OCI-LY3 (cell line): ENCODE results near the gene GEMIN2.

Experiments
- EZH2phosphoT487 ChIP-seq: fragments of 200-600 bp; shearing (Covaris generic); IDR thresholded peaks from 2 replicates; pipeline ENCODE4 v1.6.1; 2018; ENCODE audit warnings: antibody characterized with exemption, mixed run types, low read depth
- TF ChIP-seq, protein P1 (sequence below): fragments of 200-600, 300-600 bp; sonication (generic); IDR thresholded peaks from 2 replicates; pipeline ENCODE4 v1.5.1; 2014; ENCODE audit warnings: antibody characterized with exemption, low read length, low read depth

DNA sequence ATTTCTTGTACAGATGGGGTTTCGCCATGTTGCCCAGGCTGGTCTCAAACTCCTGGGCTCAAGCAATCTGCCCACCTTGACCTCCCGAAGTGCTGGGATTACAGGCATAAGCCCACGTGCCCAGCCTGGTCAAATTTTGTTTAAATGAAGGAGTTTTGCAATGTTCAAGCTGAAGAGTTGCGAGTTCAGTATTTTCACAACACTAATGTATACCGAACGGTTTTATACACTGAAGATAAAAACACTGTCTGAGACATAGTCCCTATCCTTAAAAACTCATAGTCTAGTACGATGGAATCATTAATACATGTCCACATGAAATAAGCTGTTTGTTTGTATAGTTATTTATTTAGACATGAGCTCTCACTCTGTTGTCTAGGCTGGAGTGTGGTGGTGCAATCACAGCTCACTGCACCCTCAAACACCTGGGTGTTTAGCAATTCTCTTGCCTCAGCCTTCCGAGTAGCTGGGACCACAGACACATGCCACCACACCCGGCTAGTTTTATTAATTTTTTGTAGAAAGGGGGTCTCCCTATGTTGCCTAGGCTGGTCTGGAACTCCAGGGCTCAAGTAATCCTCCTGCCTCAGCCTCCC is 40.6 kb downstream of the GEMIN2 start:
- no peak for TF ChIP-seq EZH2phosphoT487
- TF ChIP-seq, protein P1, sequence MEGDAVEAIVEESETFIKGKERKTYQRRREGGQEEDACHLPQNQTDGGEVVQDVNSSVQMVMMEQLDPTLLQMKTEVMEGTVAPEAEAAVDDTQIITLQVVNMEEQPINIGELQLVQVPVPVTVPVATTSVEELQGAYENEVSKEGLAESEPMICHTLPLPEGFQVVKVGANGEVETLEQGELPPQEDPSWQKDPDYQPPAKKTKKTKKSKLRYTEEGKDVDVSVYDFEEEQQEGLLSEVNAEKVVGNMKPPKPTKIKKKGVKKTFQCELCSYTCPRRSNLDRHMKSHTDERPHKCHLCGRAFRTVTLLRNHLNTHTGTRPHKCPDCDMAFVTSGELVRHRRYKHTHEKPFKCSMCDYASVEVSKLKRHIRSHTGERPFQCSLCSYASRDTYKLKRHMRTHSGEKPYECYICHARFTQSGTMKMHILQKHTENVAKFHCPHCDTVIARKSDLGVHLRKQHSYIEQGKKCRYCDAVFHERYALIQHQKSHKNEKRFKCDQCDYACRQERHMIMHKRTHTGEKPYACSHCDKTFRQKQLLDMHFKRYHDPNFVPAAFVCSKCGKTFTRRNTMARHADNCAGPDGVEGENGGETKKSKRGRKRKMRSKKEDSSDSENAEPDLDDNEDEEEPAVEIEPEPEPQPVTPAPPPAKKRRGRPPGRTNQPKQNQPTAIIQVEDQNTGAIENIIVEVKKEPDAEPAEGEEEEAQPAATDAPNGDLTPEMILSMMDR, result no peak
